Neural cell (in vitro differentiated cells): ENCODE results near the gene DOHH. TPM values are rescaled to one million over a fixed set of nuclear protein-coding genes. Genes with fewer than 3 reads are reported as not detected.

Experiments
- H2AFZ ChIP-seq: fragments of 200-600, 300-800 bp; sonication (generic), shearing (Covaris generic); 2 replicates; pipeline ENCODE4 v1.6.0; 2014; ENCODE audit warnings: low read depth, mild to moderate bottlenecking, antibody characterized with exemption, low read length, moderate library complexity
- H3F3A ChIP-seq: fragments of 200-600 bp; shearing (Covaris generic); 2 replicates; pipeline ENCODE4 v1.6.1; 2016; ENCODE audit warnings: mild to moderate bottlenecking, moderate library complexity, mixed read lengths, antibody characterized with exemption, low read length; ENCODE audit not compliant: insufficient read depth, poor library complexity, severe bottlenecking
- H3K27ac ChIP-seq: fragments of 200-600, 300-800 bp; sonication (generic), shearing (Covaris generic); 2 replicates; pipeline ENCODE4 v1.5.1; 2014; ENCODE audit warnings: mild to moderate bottlenecking, low read length, moderate library complexity
- H3K27me3 ChIP-seq: fragments of 300-800, 200-600 bp; sonication (generic), shearing (Covaris generic); 2 replicates; pipeline ENCODE4 v1.6.0; 2014; ENCODE audit warnings: mild to moderate bottlenecking, low read depth, low read length, moderate library complexity; ENCODE audit not compliant: insufficient read depth
- H3K36me3 ChIP-seq: fragments of 300-800, 200-600 bp; sonication (generic), shearing (Covaris generic); 2 replicates; pipeline ENCODE4 v1.5.1; 2014; ENCODE audit warnings: mild to moderate bottlenecking, antibody characterized with exemption, low read length, moderate library complexity; ENCODE audit not compliant: insufficient read depth
- H3K4me2 ChIP-seq: fragments of 300-800, 200-600 bp; sonication (generic), shearing (Covaris generic); 2 replicates; pipeline ENCODE4 v1.6.0; 2014; ENCODE audit warnings: mild to moderate bottlenecking, low read length
- H3K4me3 ChIP-seq: fragments of 300-800, 200-600 bp; sonication (generic), shearing (Covaris generic); 2 replicates; pipeline ENCODE4 v1.5.1; 2014; ENCODE audit warnings: mild to moderate bottlenecking, low read length, moderate library complexity
- H3K79me2 ChIP-seq: fragments of 200-600 bp; shearing (Covaris generic); replicated peaks from 2 replicates; pipeline ENCODE4 v1.6.0; 2014; ENCODE audit warnings: mild to moderate bottlenecking, low read length, moderate library complexity; ENCODE audit not compliant: insufficient read depth
- H3K9ac ChIP-seq: fragments of 300-800, 200-600 bp; sonication (generic), shearing (Covaris generic); 2 replicates; pipeline ENCODE4 v1.6.1; 2016; ENCODE audit warnings: mild to moderate bottlenecking, low read length, mixed read lengths
- H3K9me2 ChIP-seq: fragments of 200-600 bp; shearing (Covaris generic); 2 replicates; pipeline ENCODE4 v1.6.1; 2016; ENCODE audit warnings: mild to moderate bottlenecking, low read length, mixed read lengths; ENCODE audit not compliant: insufficient read depth
- H3K9me3 ChIP-seq: fragments of 200-600, 300-800 bp; sonication (generic), shearing (Covaris generic); 2 replicates; pipeline ENCODE4 v1.6.1; 2016; ENCODE audit warnings: mild to moderate bottlenecking, mixed run types, low read length, moderate library complexity, mixed read lengths
- H4K20me1 ChIP-seq: fragments of 200-600 bp; shearing (Covaris generic); 2 replicates; pipeline ENCODE4 v1.6.1; 2016; ENCODE audit warnings: mild to moderate bottlenecking, mixed run types; ENCODE audit not compliant: insufficient read depth
- CTCF ChIP-seq: fragments of 450-650 bp; IDR thresholded peaks from 2 replicates; pipeline ENCODE4 v1.5.1; 2014; ENCODE audit warnings: antibody characterized with exemption, mild to moderate bottlenecking, moderate library complexity; ENCODE audit not compliant: poor library complexity, severe bottlenecking
- EP300 ChIP-seq: fragments of 450-650 bp; conservative IDR thresholded peaks from 2 replicates; pipeline ENCODE4 v1.6.1; 2014; ENCODE audit warnings: antibody characterized with exemption, mild to moderate bottlenecking, moderate library complexity; ENCODE audit not compliant: poor library complexity, severe bottlenecking
- EZH2 ChIP-seq: fragments of 200-600, 300-800 bp; shearing (Covaris generic), sonication (generic); IDR thresholded peaks from 2 replicates; pipeline ENCODE4 v1.6.1; 2014; ENCODE audit warnings: antibody characterized with exemption, low read length, borderline replicate concordance, mild to moderate bottlenecking; ENCODE audit not compliant: insufficient read depth, poor library complexity, severe bottlenecking
- MXI1 ChIP-seq: fragments of 450-650 bp; conservative IDR thresholded peaks from 2 replicates; pipeline ENCODE4 v1.6.1; 2014; ENCODE audit warnings: antibody characterized with exemption, mild to moderate bottlenecking; ENCODE audit not compliant: poor library complexity, severe bottlenecking
- POLR2AphosphoS5 ChIP-seq: IDR thresholded peaks from 2 replicates; pipeline ENCODE4 v1.6.1; 2012
- RAD21 ChIP-seq: fragments of 450-650 bp; conservative IDR thresholded peaks from 2 replicates; pipeline ENCODE4 v1.6.1; 2014; ENCODE audit warnings: antibody characterized with exemption, mild to moderate bottlenecking, moderate library complexity
- REST ChIP-seq: IDR thresholded peaks from 2 replicates; pipeline ENCODE4 v1.6.1; 2012; ENCODE audit warnings: borderline replicate concordance
- SMC3 ChIP-seq: fragments of 450-650 bp; conservative IDR thresholded peaks from 2 replicates; pipeline ENCODE4 v1.6.1; 2014; ENCODE audit warnings: antibody characterized with exemption, mild to moderate bottlenecking, moderate library complexity; ENCODE audit not compliant: poor library complexity
- TAF1 ChIP-seq: IDR thresholded peaks from 2 replicates; pipeline ENCODE4 v1.6.1; 2012; ENCODE audit warnings: low read depth
- polyA plus RNA-seq: library from polyadenylated mRNA; depleted of rRNA; stranded (reverse); fragments of >200 nt; gene quantifications from 2 replicates; pipeline ENCODE4 v1.2.3, GENCODE V29; 2014

The DOHH gene
- polyA plus RNA-seq, 1 donor from 2014 or later: 20.3 TPM

- Histone ChIP-seq H3K79me2 (no peaks in the 10 kb centered on the region), H3K9me2 (no peaks in the 10 kb centered on the region), H3F3A (no peaks in the 10 kb centered on the region), H4K20me1 (no peaks in the 10 kb centered on the region), H3K9ac (no peak overlapping the region), H2AFZ (no peak overlapping the region), H3K27ac (no peak overlapping the region), H3K27me3 (peaks cover 13% of the 10 kb centered on the region), H3K4me3 (no peak overlapping the region), H3K36me3 (no peaks in the 10 kb centered on the region), H3K4me2 (no peak overlapping the region), H3K9me3 (no peaks in the 10 kb centered on the region)
- TF ChIP-seq TAF1: no peak
- no peak for TF ChIP-seq CTCF
- no peak for TF ChIP-seq SMC3
- TF ChIP-seq EP300: no peak
- no peak for TF ChIP-seq RAD21
- no peak for TF ChIP-seq MXI1
- no peak for TF ChIP-seq POLR2AphosphoS5
- TF ChIP-seq REST: no peak
- no peak for TF ChIP-seq EZH2
These were observed 25.9 kb downstream of the DOHH start for GRCh38 chr19:3474614-3475013.

- Histone ChIP-seq H3K27me3 (peaks cover 13% of the 10 kb centered on the region), H3K79me2 (no peaks in the 10 kb centered on the region), H3K36me3 (no peaks in the 10 kb centered on the region), H2AFZ (no peak overlapping the region), H3K9me3 (no peaks in the 10 kb centered on the region), H3K4me2 (no peak overlapping the region), H3K9ac (no peak overlapping the region), H3K4me3 (no peak overlapping the region), H4K20me1 (no peaks in the 10 kb centered on the region), H3K9me2 (no peaks in the 10 kb centered on the region), H3K27ac (no peak overlapping the region), H3F3A (no peaks in the 10 kb centered on the region)
- TF ChIP-seq TAF1: no peak
- no peak for TF ChIP-seq EZH2
- TF ChIP-seq POLR2AphosphoS5: no peak
- TF ChIP-seq REST: no peak
- no peak for TF ChIP-seq MXI1
- TF ChIP-seq RAD21: no peak
- no peak for TF ChIP-seq EP300
- TF ChIP-seq SMC3: no peak
- TF ChIP-seq CTCF: no peak
These were observed 26.5 kb downstream of the DOHH start for GRCh38 chr19:3474010-3474409.
